Measurements from ENCODE around the gene IFI27. TPM values are rescaled to one million over a fixed set of nuclear protein-coding genes. Genes with fewer than 3 reads are reported as not detected.

The IFI27 gene
- total and polyA plus RNA-seq, 2 of the 8 experiments (the other 6 are each of a cell fraction or from before 2014, with no cell fraction given): 0.76 to 2.2 TPM

GRCh38 chr14:94081386-94081820 lies 29.1 kb upstream of the IFI27 start:
- Histone ChIP-seq H2BK12ac (ENCODE audit: low read depth, low read length) (no peak overlapping the region), H2BK20ac (ENCODE audit: low read length) (no peak overlapping the region), H2BK5ac (ENCODE audit: low read depth, low read length) (no peak overlapping the region), H2AK5ac (ENCODE audit: low read depth, low read length) (no peak overlapping the region), H4K91ac (replicated peaks; ENCODE audit: insufficient read length, low read length) (no peak overlapping the region), H4K5ac (ENCODE audit: insufficient read length, low read depth, low read length) (no peak overlapping the region), H3K4me3 (ENCODE audit: extremely low read depth in 1 of 4, insufficient read depth in 2 of 4, low read depth in 3 of 4, low read length in 4 of 4) (peak overlapping the region; percentile 86 to 93 (median 89)), H3K18ac (ENCODE audit: extremely low read depth, low read length) (peak overlapping the region; percentile 42; the same call in 1 of the 2 replicates), H3K9me3 (ENCODE audit: insufficient read depth in 2 of 2, low read depth in 1 of 2, low read length in 1 of 2) (no peaks in the 10 kb centered on the region), H3K36me3 (ENCODE audit: control insufficient read depth in 2 of 4, insufficient read depth in 4 of 4, low read length in 3 of 4) (peaks cover 7 to 23% (median 13%) of the 10 kb centered on the region in 4 experiments), H3K4me1 (replicated peaks in 1 of 4; ENCODE audit: control insufficient read depth in 3 of 4, insufficient read depth in 4 of 4, low read length in 3 of 4) (peaks cover 0 to 12% (median 0%) of the 10 kb centered on the region in 4 experiments; a peak in 1 of 7 replicates), H3K23ac (ENCODE audit: insufficient read length) (no peak overlapping the region), H4K20me1 (replicated peaks in 1 of 2; ENCODE audit: control insufficient read depth in 1 of 2, insufficient read depth in 2 of 2, low read length in 2 of 2) (peaks cover 10 to 14% of the 10 kb centered on the region in 2 experiments), H3K23me2 (ENCODE audit: low read depth, low read length) (peaks cover 5% of the 10 kb centered on the region), H3K4me2 (ENCODE audit: insufficient read depth in 1 of 2, low read depth in 2 of 2, low read length in 2 of 2) (peak overlapping the region; percentile 90 to 99), H3K56ac (replicated peaks; ENCODE audit: insufficient read length, low read depth, low read length) (no peak overlapping the region), H4K8ac (ENCODE audit: extremely low read depth, insufficient read depth, low read length) (no peak overlapping the region), H3K4ac (replicated peaks; ENCODE audit: insufficient read length, low read depth, low read length) (no peak overlapping the region), H3K79me2 (ENCODE audit: control insufficient read depth in 1 of 2, insufficient read depth in 2 of 2, low read length in 2 of 2) (peaks cover 29 to 46% of the 10 kb centered on the region in 2 experiments), H2BK15ac (ENCODE audit: low read length) (no peak overlapping the region), H3K14ac (ENCODE audit: insufficient read length) (no peak overlapping the region), H3K27ac (ENCODE audit: low read depth, low read length) (no peak overlapping the region), H2AFZ (ENCODE audit: low read length) (peak overlapping the region; percentile 97), H3K9ac (replicated peaks in 1 of 4; ENCODE audit: extremely low read depth in 1 of 4, low read depth in 3 of 4, low read length in 3 of 4) (peak overlapping the region; percentile 9 to 92 (median 49)), H2BK120ac (replicated peaks; ENCODE audit: low read depth, low read length) (no peak overlapping the region), H3K79me1 (ENCODE audit: low read depth, low read length) (peaks cover 7% of the 10 kb centered on the region; the same call in 1 of the 2 replicates), H3K27me3 (replicated peaks in 1 of 4; ENCODE audit: control insufficient read depth in 3 of 4, extremely low read depth in 1 of 4, insufficient read depth in 3 of 4, low read length in 3 of 4) (no peaks in the 10 kb centered on the region)
- CTCF ChIA-PET (ENCODE audit: partially characterized antibody): interaction anchor here (0.7 to 3.1 kb wide), 8 partner anchors 13 to 142 kb away, joined by 3 to 12 read pairs (median 4); partner anchors contain the start of gene OTUB2
- POLR2A ChIA-PET (ENCODE audit: partially characterized antibody): interaction anchor here (0.9 to 1.5 kb wide), 2 partner anchors 15 to 83 kb away, joined by 3 to 5 read pairs; no protein-coding TSS in a partner anchor
- FAIRE-seq (no peak), DNase-seq (ENCODE audit: low read depth in 1 of 2, low spot score in 2 of 2) (no peak)
- TF ChIP-seq BRCA1 (IDR thresholded peaks at IDR 0.05; ENCODE audit: low read depth, low read length): no peak
- peak in 1 of 2 experiments; percentile 1; a peak in 1 of 3 replicates for TF ChIP-seq POLR2A (IDR thresholded peaks at IDR 0.05; ENCODE audit: control extremely low read depth in 1 of 2, low read depth in 2 of 2, low read length in 2 of 2)
- WGBS, 2 experiments (ENCODE audit: extremely low coverage in 1 of 2, insufficient coverage in 1 of 2, insufficient read length in 1 of 2, insufficient replicate concordance in 2 of 2, low coverage in 1 of 2, low lambda C conversion rate in 2 of 2, missing lambda C conversion rate in 1 of 2): 5% methylated on average over 19 of the region's 19 CpGs; no CpG with 5 or more reads in 1 of the 2 experiments
